Neural cell (in vitro differentiated cells): ENCODE data around the gene GABBR2.

Source experiments
- MXI1 ChIP-seq: fragments of 450-650 bp; conservative IDR thresholded peaks from 2 replicates; pipeline ENCODE4 v1.6.1; 2014; ENCODE audit warnings: antibody characterized with exemption, mild to moderate bottlenecking; ENCODE audit not compliant: poor library complexity, severe bottlenecking
- TF ChIP-seq, protein P1 (sequence below): fragments of 450-650 bp; IDR thresholded peaks from 2 replicates; pipeline ENCODE4 v1.5.1; 2014; ENCODE audit warnings: antibody characterized with exemption, mild to moderate bottlenecking, moderate library complexity; ENCODE audit not compliant: poor library complexity, severe bottlenecking

DNA sequence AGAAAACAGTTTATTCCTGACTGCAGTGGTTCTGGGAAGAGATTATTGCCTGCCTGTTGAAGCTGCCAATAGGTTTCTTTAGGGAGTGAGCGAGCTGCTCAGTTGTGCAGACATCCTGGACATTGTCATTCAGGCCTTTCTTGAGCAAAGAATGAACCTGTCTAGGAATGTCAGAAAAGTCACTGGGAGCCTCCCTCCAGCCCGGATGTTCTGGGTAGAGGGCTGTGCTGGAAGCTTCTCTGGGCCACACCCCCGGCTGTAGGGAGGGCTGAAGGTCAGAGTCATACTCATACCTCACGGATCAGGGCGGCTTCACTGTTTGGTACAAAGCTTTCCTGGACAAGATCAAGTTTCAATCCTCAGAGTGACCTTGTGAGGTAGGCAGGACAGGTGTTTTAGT, 419.9 kb downstream of the GABBR2 start:
- TF ChIP-seq, protein P1, sequence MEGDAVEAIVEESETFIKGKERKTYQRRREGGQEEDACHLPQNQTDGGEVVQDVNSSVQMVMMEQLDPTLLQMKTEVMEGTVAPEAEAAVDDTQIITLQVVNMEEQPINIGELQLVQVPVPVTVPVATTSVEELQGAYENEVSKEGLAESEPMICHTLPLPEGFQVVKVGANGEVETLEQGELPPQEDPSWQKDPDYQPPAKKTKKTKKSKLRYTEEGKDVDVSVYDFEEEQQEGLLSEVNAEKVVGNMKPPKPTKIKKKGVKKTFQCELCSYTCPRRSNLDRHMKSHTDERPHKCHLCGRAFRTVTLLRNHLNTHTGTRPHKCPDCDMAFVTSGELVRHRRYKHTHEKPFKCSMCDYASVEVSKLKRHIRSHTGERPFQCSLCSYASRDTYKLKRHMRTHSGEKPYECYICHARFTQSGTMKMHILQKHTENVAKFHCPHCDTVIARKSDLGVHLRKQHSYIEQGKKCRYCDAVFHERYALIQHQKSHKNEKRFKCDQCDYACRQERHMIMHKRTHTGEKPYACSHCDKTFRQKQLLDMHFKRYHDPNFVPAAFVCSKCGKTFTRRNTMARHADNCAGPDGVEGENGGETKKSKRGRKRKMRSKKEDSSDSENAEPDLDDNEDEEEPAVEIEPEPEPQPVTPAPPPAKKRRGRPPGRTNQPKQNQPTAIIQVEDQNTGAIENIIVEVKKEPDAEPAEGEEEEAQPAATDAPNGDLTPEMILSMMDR, result no peak
- TF ChIP-seq MXI1, result no peak
